Measurements from ENCODE around the gene MORN3.

MORN3 gene

GRCh38 chr12:121649819-121650353, 19.6 kb downstream of the MORN3 start:
- no peak for TF ChIP-seq CTCF (IDR thresholded peaks at IDR 0.05)
- Histone ChIP-seq H3K27ac (no peak overlapping the region), H3K4me3 (no peak overlapping the region)
- DNase-seq (ENCODE audit: low spot score), result no peak

GRCh38 chr12:121649322-121649721, 20.1 kb downstream of the MORN3 start:
- Histone ChIP-seq H3K27ac (no peak overlapping the region), H3K4me3 (no peak overlapping the region)
- no peak for DNase-seq (ENCODE audit: low spot score)
- no peak for TF ChIP-seq CTCF (IDR thresholded peaks at IDR 0.05)

GRCh38 chr12:121648458-121649028, 20.9 kb downstream of the MORN3 start:
- Histone ChIP-seq H3K4me3 (no peak overlapping the region), H3K27ac (no peak overlapping the region)
- TF ChIP-seq CTCF (IDR thresholded peaks at IDR 0.05), result no peak
- DNase-seq (ENCODE audit: low spot score), result no peak

- no peak overlapping the region for H3K4me3 ChIP-seq
- no peak for DNase-seq (ENCODE audit: low spot score)
- H3K27ac ChIP-seq, result no peak overlapping the region
- no peak for TF ChIP-seq CTCF (IDR thresholded peaks at IDR 0.05)
These were observed 28.2 kb downstream of the MORN3 start for GRCh38 chr12:121641343-121641630.

GRCh38 chr12:121638298-121639202, 30.9 kb downstream of the MORN3 start:
- DNase-seq (ENCODE audit: low spot score), result no peak
- TF ChIP-seq CTCF (IDR thresholded peaks at IDR 0.05), result no peak
- Histone ChIP-seq H3K4me3 (no peak overlapping the region), H3K27ac (no peak overlapping the region)

- no peak for TF ChIP-seq CTCF (IDR thresholded peaks at IDR 0.05)
- Histone ChIP-seq H3K27ac (no peak overlapping the region), H3K4me3 (no peak overlapping the region)
- no peak for DNase-seq (ENCODE audit: low spot score)
These were observed 32.1 kb downstream of the MORN3 start for GRCh38 chr12:121637231-121637914.
